ENCODE measurements around the gene WRNIP1.

DNA sequence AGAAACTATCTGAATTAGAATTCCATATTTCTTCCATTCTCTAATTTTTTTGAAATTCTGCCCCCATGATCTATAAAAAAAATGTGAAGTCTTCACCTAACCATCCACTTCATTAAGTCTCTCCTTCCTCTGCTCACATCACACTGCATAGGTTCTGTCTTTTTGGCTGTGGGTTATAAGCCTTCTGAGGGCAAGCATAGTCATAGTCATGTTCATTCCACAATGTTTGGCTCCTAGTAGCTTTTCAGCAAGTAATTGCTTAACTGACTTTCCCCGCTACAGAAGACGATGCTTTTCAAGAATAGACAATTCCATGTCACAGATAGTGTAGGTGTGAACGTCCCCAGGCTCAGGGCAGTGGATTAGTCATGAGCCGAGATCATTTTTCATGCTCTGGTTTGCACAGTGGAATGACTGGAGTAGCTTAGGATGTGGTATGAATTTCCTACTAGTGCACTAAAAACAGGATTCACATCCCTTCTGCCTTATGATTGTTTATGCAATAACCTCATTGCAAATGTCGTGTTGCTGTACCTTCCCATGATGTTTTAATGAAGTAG lies 29.1 kb downstream of the WRNIP1 start:
- no peak for TF ChIP-seq POLR2A (IDR thresholded peaks at IDR 0.05)
- TF ChIP-seq, protein P1, sequence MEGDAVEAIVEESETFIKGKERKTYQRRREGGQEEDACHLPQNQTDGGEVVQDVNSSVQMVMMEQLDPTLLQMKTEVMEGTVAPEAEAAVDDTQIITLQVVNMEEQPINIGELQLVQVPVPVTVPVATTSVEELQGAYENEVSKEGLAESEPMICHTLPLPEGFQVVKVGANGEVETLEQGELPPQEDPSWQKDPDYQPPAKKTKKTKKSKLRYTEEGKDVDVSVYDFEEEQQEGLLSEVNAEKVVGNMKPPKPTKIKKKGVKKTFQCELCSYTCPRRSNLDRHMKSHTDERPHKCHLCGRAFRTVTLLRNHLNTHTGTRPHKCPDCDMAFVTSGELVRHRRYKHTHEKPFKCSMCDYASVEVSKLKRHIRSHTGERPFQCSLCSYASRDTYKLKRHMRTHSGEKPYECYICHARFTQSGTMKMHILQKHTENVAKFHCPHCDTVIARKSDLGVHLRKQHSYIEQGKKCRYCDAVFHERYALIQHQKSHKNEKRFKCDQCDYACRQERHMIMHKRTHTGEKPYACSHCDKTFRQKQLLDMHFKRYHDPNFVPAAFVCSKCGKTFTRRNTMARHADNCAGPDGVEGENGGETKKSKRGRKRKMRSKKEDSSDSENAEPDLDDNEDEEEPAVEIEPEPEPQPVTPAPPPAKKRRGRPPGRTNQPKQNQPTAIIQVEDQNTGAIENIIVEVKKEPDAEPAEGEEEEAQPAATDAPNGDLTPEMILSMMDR (IDR thresholded peaks at IDR 0.05) = no peak

All from thyroid gland (tissue), 4 donors.